H54 (cell line): ENCODE data around the gene NPLOC4.
"Not testable (repeated sequence)": the region's sequence is repeated elsewhere in the genome, so short reads cannot be mapped to it uniquely, and the experiment has no call there.

Experiments used
- DNase-seq: peaks from one replicate; pipeline ENCODE4 v3.0.0; 2011; ENCODE audit warnings: low spot score, mixed read lengths; ENCODE audit not compliant: insufficient read length
- FAIRE-seq: peaks from 3 replicates; lab custom pipeline; 2011; peaks lifted over from hg19 to GRCh38; lab: Jason Lieb, UNC
- POLR2A ChIP-seq: IDR thresholded peaks from 2 replicates; pipeline ENCODE4 v1.6.1; 2011; ENCODE audit warnings: low read depth, mild to moderate bottlenecking, low read length

The NPLOC4 gene

DNA sequence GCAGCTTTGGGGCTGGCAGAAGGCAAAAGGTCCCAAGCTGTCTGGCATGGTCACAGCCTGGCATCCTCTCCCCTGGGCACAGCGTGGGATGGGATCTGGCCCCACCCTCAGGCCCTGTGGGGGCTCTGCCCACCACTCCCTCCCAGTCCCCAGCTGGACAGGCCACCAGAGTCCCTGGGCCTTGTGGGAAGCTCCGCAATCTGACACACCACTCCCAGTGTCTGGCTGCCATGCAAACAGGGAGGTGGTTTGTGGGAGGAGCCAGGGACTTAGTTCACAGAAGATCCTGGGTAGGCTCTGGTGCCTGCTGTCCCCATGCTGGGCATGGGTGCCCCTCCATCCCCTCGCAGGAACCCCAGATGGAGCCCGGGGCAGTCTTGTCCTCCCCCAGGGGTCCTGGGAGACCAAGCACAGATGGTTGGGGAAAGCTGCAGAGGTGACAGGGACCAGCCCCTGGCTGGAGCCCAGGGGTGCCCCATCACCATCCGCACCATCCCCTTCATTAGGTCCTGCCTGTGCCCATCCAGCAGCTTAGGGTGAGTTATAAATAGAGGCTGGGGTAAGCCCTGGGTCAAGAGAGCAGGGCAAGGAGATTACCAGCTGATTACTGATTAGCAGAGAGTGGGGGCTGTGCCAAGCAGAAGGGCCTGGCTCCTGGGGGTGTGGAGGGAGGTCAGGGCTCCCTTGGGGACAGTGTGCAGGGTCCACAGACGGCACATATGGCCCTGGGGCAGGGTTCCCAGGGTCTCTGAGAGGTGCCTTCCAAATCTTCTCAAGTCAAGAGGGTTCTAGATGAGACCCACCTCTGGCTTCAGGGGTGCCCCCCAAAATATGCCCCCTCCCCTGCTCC is 102.5 kb downstream of the NPLOC4 start:
- no peak for FAIRE-seq
- no peak for TF ChIP-seq POLR2A
- DNase-seq = no peak

- TF ChIP-seq POLR2A = no peak
- no peak for DNase-seq
- FAIRE-seq = no peak
Observed at GRCh38 chr17:81533339-81534141, 103.4 kb downstream of the NPLOC4 start.

DNA sequence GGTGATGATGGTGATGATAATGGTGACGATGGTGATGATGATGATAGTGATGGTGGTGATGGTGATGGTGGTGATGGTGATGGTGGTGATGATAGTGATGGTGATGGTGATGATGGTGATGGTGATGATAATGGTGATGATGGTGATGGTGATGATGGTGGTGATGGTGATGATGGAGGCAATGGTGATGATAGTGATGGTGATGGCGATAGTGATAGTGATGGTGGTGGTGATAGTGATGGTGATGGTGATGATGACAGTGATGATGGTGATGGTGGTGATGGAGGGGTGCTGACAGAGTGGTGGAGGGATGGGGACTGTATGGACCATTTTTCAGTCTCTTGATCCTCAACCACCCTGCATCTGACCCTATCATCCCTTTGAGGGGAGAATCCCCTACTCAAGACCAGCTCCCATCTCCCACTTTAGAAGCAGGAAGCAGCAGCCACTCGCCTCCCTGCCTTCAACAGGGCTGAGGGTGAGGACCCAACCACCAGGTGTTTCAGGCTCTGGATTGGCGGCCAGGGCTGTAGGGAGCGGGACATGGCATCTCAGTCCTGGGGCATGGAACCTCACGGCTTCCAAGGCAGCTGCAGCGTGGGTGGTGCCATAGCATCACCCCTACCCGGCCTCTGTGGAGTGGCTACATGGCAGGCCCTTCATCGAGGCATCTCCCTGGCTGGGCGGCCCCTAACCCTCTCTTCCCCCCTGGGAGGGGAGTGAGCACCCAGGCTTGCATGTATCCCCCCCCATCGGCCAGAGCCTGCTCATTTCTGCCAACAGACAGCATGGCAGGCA is 104.2 kb downstream of the NPLOC4 start:
- no peak for DNase-seq
- no peak for TF ChIP-seq POLR2A
- FAIRE-seq = no peak

GRCh38 chr17:81531998-81532404 is 104.9 kb downstream of the NPLOC4 start:
- not testable (repeated sequence) for DNase-seq, FAIRE-seq

DNA sequence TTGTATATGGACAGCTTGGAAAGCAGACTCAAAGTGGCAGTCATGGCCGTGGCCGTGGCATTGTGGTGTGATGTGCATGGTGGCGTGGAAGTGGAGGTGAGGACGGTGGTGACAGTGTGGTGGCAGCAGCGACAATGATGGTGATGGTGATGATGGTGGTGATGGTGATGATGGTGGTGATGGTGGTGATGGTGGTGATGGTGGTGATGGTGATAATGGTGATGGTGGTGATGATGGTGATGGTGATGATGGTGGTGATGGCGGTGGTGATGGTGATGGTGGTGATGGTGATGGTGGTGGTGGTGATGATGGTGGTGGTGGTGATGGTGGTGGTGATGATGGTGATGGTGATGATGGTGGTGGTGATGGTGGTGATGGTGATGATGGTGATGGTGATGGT is 105.9 kb downstream of the NPLOC4 start:
- FAIRE-seq, DNase-seq: not testable (repeated sequence)

- no peak for FAIRE-seq
- TF ChIP-seq POLR2A = no peak
- no peak for DNase-seq
Observed at GRCh38 chr17:81529437-81529803, 107.5 kb downstream of the NPLOC4 start.

GRCh38 chr17:81528651-81529436 is 108.1 kb downstream of the NPLOC4 start:
- TF ChIP-seq POLR2A = no peak; the same call in 1 of the 2 replicates
- FAIRE-seq (no peak), DNase-seq (no peak)

GRCh38 chr17:81528384-81528650 is 108.6 kb downstream of the NPLOC4 start:
- DNase-seq (no peak), FAIRE-seq (no peak)
- no peak for TF ChIP-seq POLR2A

GRCh38 chr17:81527591-81528383 is 109.1 kb downstream of the NPLOC4 start, which contains the start of gene FSCN2:
Gene FSCN2, plus strand, starts transcription at chr17:81528377. Its CDS starts 155 bp downstream, at chr17:81528532.
- no peak for DNase-seq
- FAIRE-seq = no peak
- no peak for TF ChIP-seq POLR2A

- no peak; the same call in 1 of the 2 replicates for TF ChIP-seq POLR2A
- FAIRE-seq (no peak), DNase-seq (no peak)
Observed at GRCh38 chr17:81526662-81527571, 110.0 kb downstream of the NPLOC4 start.

DNA sequence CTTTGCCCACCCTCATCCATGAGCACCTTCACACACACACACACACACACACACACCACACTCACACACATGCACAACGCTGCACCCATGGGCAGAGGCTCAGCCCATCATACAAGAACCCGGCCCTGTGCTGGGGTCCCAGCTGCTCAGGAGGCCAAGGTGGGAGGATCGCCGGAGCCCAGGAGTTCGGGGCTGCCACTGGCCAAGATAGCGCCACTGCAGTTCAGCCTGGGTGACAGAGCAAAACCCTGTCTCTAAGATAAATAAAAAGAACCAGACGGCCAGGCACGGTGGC is 112.1 kb downstream of the NPLOC4 start:
- TF ChIP-seq POLR2A = no peak
- FAIRE-seq = no peak
- DNase-seq = no peak
